Activated CD4-positive, alpha-beta T cell treated with anti-CD3 and anti-CD28 coated beads, Interleukin-2, amount 50 U/mL, for 24 hours (primary cell): ENCODE results near the gene PTTG1IP.
"Not testable (repeated sequence)": the region's sequence is repeated elsewhere in the genome, so short reads cannot be mapped to it uniquely, and the experiment has no call there.

Source experiments
- DNase-seq, 2 donors: peaks; one replicate each; pipeline ENCODE4 v3.0.0-alpha.2; 2020; ENCODE audit warnings: low read depth in 1 of 2, low spot score in 1 of 2

The PTTG1IP gene

GRCh38 chr21:44873356-44874239 lies at the start of gene PTTG1IP:
TSS of gene PTTG1IP (minus strand) at chr21:44873690. CDS start at chr21:44873616, 74 bp downstream.
- peak; percentile 98 to 99 for DNase-seq

- no peak for DNase-seq
Measured at GRCh38 chr21:44921928-44922327, 48.4 kb upstream of the PTTG1IP start.

- DNase-seq, result no peak
Measured at GRCh38 chr21:44920694-44921604, 47.5 kb upstream of the PTTG1IP start, which contains the start of gene ITGB2. TSS of gene ITGB2 (minus strand) at chr21:44920899. CDS start at chr21:44910782, 10,117 bp downstream.

GRCh38 chr21:44919913-44920693 lies 46.6 kb upstream of the PTTG1IP start:
- no peak for DNase-seq

DNA sequence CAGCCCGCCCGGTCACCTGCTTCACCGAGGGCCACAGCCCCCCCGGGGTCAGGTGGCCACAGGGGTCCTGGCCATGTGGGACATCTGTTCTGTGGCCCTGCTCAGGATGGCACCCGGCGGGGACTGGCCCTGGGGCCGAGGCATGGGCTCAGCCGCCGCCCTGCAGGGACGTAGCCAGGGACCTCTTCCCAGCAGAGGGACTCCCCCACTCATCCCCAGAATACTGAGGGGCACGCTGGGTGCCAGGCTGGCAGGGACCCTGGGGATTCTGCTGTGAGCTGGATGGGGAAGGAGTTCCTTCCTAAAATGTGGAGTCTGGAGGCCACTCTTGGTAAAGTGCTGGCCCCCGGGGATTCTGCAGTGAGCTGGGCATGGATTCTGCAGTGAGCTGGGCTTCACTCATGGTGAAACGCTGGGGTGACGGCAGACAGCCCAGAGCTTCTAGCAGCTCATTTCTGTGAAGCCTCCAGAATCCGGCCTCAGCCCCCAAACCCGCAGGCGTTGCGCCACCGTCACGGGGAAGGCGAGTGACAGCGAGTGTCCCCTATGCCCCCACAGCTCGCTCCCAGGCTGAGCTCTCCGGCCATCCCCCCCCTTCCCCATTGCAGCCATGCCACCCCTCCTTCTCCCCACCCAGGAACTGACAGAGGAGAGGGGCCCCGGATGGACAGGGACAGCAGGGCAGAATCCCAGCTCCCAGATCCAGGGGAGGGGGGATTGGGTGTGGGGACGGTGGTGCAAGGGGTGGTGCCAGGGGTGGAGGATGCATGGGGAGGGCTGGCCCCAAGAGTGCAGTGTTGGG lies 45.8 kb upstream of the PTTG1IP start:
- no peak for DNase-seq

GRCh38 chr21:44918581-44919033 lies 45.1 kb upstream of the PTTG1IP start:
- no peak for DNase-seq

- DNase-seq, result no peak
Measured at GRCh38 chr21:44918107-44918470, 44.6 kb upstream of the PTTG1IP start.

- DNase-seq, result no peak
Measured at GRCh38 chr21:44917446-44918106, 44.1 kb upstream of the PTTG1IP start.

GRCh38 chr21:44916965-44917364 lies 43.5 kb upstream of the PTTG1IP start:
- DNase-seq, result no peak

GRCh38 chr21:44914176-44914874 lies 40.8 kb upstream of the PTTG1IP start:
- no peak for DNase-seq

DNA sequence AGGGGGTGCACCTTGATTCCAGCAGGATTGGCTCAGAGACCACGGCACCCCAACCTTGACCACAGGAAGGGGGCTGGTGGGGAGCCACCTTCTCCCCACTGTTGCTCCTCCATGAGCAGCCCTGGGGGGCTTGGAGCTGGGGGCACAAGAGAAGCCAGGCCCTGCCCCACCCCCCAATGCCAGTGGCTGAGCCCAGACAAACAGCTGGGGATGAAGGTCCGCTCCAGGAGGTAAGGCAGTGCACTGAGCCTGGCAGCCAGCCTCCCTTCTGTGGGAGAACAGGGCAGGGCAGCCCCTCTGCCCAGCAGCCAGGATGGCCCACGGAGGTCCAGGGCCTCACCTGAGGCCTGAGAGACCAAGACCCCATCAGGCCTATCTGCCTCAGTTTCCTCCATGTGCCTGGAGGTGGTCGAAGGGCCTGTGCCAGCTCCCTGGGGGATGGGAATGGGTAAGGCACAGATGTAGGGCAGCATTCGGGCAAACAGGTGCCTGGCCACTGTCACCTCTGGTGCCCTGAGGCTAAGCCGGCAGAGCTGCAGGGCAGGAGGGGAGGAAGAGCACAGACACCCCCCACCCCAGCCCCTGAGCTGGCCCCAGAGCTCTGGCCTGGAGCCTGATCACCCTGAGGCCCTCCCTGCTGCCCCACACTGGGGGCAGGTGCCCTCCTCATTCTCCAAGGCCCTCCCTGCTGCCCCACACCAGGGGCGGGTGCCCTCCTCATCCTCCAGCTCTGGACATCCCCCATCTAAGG lies 40.1 kb upstream of the PTTG1IP start:
- no peak for DNase-seq

- DNase-seq, result not testable (repeated sequence)
Measured at GRCh38 chr21:44912506-44913412, 39.3 kb upstream of the PTTG1IP start.

DNA sequence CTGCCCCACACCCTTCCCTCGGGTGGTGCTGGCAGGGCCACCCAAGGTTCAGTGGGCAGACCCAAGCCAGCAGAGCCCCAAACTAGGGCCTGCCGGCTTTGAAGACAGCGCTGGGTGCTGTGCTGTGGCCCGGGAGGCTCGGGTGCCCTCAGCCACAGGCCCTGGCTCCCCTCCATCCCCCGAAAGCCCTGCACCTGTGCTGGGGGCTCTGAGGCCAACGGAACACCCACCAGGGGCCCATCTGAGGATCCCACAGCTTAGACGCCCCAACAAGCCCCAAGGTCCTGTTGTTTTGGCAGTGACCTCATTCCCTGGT lies 38.6 kb upstream of the PTTG1IP start:
- no peak for DNase-seq

DNA sequence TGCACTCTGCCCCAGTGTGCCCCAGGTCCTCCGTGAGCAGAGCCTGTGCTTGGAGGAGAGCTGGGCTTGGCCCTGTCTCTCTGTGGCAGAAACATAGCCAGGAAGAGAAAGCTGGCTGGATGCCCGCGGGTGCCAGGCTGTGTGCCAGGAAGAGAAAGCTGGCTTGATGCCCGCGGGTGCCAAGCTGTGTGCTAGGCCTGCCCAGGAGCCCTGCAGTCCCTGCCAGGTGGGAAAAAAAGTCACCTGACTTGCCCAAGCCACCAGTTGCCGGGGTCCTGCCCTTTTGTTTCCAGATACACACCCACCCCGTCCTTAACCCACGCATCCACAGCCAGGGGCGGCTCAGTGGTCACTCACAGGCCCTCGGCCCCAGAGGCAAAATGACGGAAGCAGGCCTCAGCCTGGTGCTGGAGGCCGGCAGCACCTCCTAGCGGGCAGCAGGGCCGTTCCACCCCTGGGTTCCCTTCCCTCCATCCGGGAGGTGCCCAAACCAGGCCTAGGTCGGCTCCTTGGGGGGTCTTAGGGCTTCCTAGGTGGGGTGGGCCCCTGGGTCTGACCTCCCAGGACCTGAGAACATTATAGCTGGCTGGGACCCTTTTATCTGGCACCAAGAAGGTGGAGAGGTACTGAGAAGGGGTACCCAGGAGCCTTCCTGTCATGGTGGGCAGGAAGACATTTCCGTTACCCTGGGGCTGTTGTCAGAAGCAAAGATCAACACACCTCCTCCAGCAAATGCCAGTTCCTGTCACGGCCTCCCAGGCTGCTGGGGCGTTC lies 38.1 kb upstream of the PTTG1IP start:
- DNase-seq, result no peak

DNA sequence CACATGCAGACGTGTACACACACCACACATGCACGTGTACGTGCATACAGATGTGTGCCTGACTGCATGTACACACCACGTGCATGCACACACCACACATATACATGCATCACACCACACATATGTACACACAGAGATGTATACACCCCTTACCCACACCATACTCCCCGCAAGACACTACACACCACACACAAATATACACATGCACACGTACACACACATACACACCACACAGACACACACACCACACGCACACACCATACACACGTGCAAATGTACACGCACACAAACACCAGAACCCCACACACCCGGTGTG lies 37.5 kb upstream of the PTTG1IP start:
- DNase-seq, result no peak

DNA sequence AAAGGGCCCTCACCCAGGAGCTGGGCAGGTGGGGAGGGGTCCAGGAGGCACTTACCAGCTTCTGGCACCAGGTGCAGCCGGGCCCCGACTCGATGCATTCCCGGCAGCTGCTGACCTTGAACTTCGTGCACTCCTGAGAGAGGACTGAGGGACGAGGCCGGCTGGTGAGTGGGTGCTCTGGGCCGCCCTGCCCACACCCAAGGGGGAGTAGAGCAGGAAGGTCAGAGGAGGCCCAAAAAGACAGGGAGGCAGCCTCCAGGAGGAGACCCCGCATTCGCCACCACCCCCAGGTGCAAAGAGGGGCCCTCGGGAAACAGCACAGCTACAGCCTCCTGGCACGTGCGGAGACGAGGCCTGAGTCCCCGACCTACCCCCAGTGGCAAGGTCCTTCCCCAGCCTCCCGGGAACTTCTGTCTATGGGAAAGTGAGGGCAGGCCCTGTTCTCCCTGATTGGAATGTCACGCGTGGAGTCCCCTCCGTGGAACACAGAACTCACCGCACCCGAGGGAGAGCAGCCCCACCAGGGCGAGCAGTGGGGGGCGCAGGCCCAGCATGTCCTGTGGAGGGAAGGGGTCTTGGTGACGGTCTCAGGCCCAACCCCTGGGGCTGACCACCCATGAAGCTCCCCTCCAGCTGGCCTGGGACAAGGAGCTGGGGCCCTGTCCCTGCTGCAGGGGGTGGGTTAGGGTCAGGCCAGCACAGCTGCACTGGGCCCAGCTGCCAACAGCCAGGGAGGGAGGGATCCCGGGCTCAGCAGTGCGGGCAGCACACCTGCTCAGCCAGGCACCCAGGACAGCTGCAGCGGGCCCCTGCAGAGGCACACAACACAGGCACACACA lies 37.0 kb upstream of the PTTG1IP start:
- DNase-seq, result no peak
